ENCODE data around the gene SCN3A.

DNA sequence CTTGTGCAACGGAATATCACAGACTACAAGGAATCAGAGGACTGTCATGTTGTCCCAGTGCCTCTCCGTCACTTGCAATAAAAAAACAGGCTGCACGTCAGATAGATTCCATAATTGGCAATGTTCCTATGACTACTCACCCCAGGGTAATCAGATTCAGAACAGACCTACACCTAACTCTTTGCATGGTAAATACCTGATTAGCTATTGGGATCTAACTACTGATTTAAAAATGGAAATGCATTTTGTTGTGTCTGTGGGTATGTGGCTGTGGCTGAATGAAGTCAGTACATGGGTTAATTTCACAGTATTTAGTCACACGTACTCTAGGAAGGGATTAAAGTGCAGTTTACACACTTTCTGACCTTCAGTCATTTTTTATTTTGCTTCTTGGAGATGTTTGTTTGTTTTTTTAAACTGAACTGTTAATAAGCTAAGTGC is 91.7 kb downstream of the SCN3A start:
- no peak for TF ChIP-seq CTCF (optimal IDR thresholded peaks at IDR 0.05 in 1 of 3, IDR thresholded peaks at IDR 0.05 in 1 of 3, conservative IDR thresholded peaks at IDR 0.05 in 1 of 3; ENCODE audit: extremely low read depth in 1 of 3, insufficient read depth in 2 of 3, low read length in 3 of 3)
- TF ChIP-seq EZH2 (IDR thresholded peaks at IDR 0.05; ENCODE audit: low read length) = no peak
